Neuronal stem cell (in vitro differentiated cells): ENCODE measurements around the gene SMKR1.

Experiments
- DNase-seq: peaks from one replicate; pipeline ENCODE4 v3.0.0-alpha.2; 2013; ENCODE audit warnings: low spot score
- H2AFZ ChIP-seq: one replicate; pipeline ENCODE4 v1.6.1; 2013; ENCODE audit warnings: mild to moderate bottlenecking, low read length, inconsistent platforms
- H2AK5ac ChIP-seq: 2 replicates; pipeline ENCODE4 v1.6.1; 2013; ENCODE audit warnings: low read depth, mild to moderate bottlenecking, inconsistent platforms, low read length, moderate library complexity, mixed read lengths
- H2BK120ac ChIP-seq: 2 replicates; pipeline ENCODE4 v1.6.1; 2013; ENCODE audit warnings: low read depth, mild to moderate bottlenecking, inconsistent platforms, low read length, moderate library complexity, mixed read lengths
- H2BK12ac ChIP-seq: one replicate; pipeline ENCODE4 v1.6.1; 2013; ENCODE audit warnings: low read length, inconsistent platforms
- H2BK15ac ChIP-seq: 2 replicates; pipeline ENCODE4 v1.6.1; 2013; ENCODE audit warnings: mild to moderate bottlenecking, low read length, inconsistent platforms, mixed read lengths
- H2BK5ac ChIP-seq: one replicate; pipeline ENCODE4 v1.6.1; 2013; ENCODE audit warnings: inconsistent platforms, mild to moderate bottlenecking, low read length, moderate library complexity
- H3K14ac ChIP-seq: one replicate; pipeline ENCODE4 v1.6.1; 2013; ENCODE audit warnings: low read length, inconsistent platforms
- H3K18ac ChIP-seq: 2 replicates; pipeline ENCODE4 v1.6.1; 2013; ENCODE audit warnings: low read length, inconsistent platforms
- H3K23ac ChIP-seq: 2 replicates; pipeline ENCODE4 v1.6.1; 2013; ENCODE audit warnings: low read depth, mild to moderate bottlenecking, mixed read lengths, low read length, inconsistent platforms; ENCODE audit not compliant: poor library complexity
- H3K27ac ChIP-seq: replicated peaks from 3 replicates; pipeline ENCODE4 v1.5.1; 2013; ENCODE audit warnings: low read length, inconsistent platforms
- H3K27me3 ChIP-seq, 3 experiments: 2 replicates each; pipeline ENCODE4 v1.6.1; 2013; ENCODE audit warnings: low read length in 3 of 3, mild to moderate bottlenecking in 2 of 3, inconsistent platforms in 1 of 3, low read depth in 1 of 3, mixed read lengths in 1 of 3, moderate library complexity in 1 of 3; ENCODE audit not compliant: control insufficient read depth in 3 of 3, insufficient read depth in 3 of 3
- H3K36me3 ChIP-seq, 2 donors: replicated peaks in 1 of 2; 2 replicates each; pipeline ENCODE4 v1.6.1; 2013; ENCODE audit warnings: low read length in 2 of 2; ENCODE audit not compliant: control insufficient read depth in 2 of 2, insufficient read depth in 2 of 2
- H3K4ac ChIP-seq: 2 replicates; pipeline ENCODE4 v1.6.1; 2013; ENCODE audit warnings: inconsistent platforms, mild to moderate bottlenecking, low read length, moderate library complexity
- H3K4me1 ChIP-seq, 2 donors: 1 replicate in 1 of 2; 2 replicates in 1 of 2; pipeline ENCODE4 v1.6.1; 2013; ENCODE audit warnings: low read length in 2 of 2, low read depth in 1 of 2; ENCODE audit not compliant: control insufficient read depth in 2 of 2, insufficient read depth in 1 of 2
- H3K4me2 ChIP-seq: one replicate; pipeline ENCODE4 v1.6.1; 2013; ENCODE audit warnings: mild to moderate bottlenecking, low read length, inconsistent platforms; ENCODE audit not compliant: insufficient read depth, poor library complexity, severe bottlenecking
- H3K4me3 ChIP-seq, 2 donors: 2 replicates each; pipeline ENCODE4 v1.5.1; 2013; ENCODE audit warnings: low read length in 2 of 2, mild to moderate bottlenecking in 2 of 2, inconsistent platforms in 1 of 2, moderate library complexity in 1 of 2
- H3K79me1 ChIP-seq: one replicate; pipeline ENCODE4 v1.6.1; 2013; ENCODE audit warnings: low read depth, mild to moderate bottlenecking, inconsistent platforms, low read length, moderate library complexity
- H3K9ac ChIP-seq: one replicate; pipeline ENCODE4 v1.6.1; 2013; ENCODE audit warnings: mild to moderate bottlenecking, low read depth, low read length, inconsistent platforms; ENCODE audit not compliant: poor library complexity
- H3K9me3 ChIP-seq, 2 donors: replicated peaks in 1 of 2; 2 replicates each; pipeline versions ENCODE3 to v1.6.1; 2013; ENCODE audit warnings: low read length in 2 of 2, mild to moderate bottlenecking in 2 of 2, inconsistent platforms in 1 of 2, low read depth in 1 of 2, mixed read lengths in 1 of 2, moderate library complexity in 1 of 2; ENCODE audit not compliant: control insufficient read depth in 2 of 2, insufficient read depth in 1 of 2
- H4K8ac ChIP-seq: one replicate; pipeline ENCODE4 v1.6.1; 2013; ENCODE audit warnings: low read depth, mild to moderate bottlenecking, inconsistent platforms, low read length, moderate library complexity
- H4K91ac ChIP-seq: one replicate; pipeline ENCODE4 v1.6.1; 2013; ENCODE audit warnings: low read length, low read depth, mild to moderate bottlenecking, inconsistent platforms; ENCODE audit not compliant: poor library complexity
- whole genome bisulfite sequencing, 2 donors: extraction: QIAGEN DNeasy Blood & Tissue Kit; methylation state at CpG; one replicate each; pipeline ENCODE4 v1.1.7; 2013; ENCODE audit warnings: missing lambda C conversion rate in 2 of 2, mixed read lengths in 1 of 2; ENCODE audit not compliant: insufficient read length in 2 of 2, insufficient replicate concordance in 1 of 2; ENCODE audit errors: extremely low coverage in 2 of 2; 5-methylcytosine and 5-hydroxymethylcytosine counted together

Gene SMKR1

GRCh38 chr7:129489491-129489890 is 12.8 kb upstream of the SMKR1 start:
- H2BK12ac ChIP-seq = no peak overlapping the region
- peaks cover 0 to 6% of the 10 kb centered on the region in 2 donors for H3K9me3 ChIP-seq
- H3K4me1 ChIP-seq = peaks cover 0 to 4% of the 10 kb centered on the region in 2 donors
- no peak overlapping the region for H2BK5ac ChIP-seq
- no peak overlapping the region for H2AFZ ChIP-seq
- no peak overlapping the region for H3K27ac ChIP-seq
- H2BK15ac ChIP-seq = no peak overlapping the region
- no peak for DNase-seq
- H3K36me3 ChIP-seq = peaks cover 2 to 25% of the 10 kb centered on the region in 2 donors
- no peaks in the 10 kb centered on the region for H3K27me3 ChIP-seq
- H3K23ac ChIP-seq = no peak overlapping the region
- no peak overlapping the region for H3K14ac ChIP-seq
- no peak overlapping the region for H4K91ac ChIP-seq
- no peak overlapping the region for H4K8ac ChIP-seq
- H3K4me2 ChIP-seq = no peak overlapping the region
- no CpG with 5 or more reads among the region's 3 CpGs for WGBS, 2 donors
- no peak overlapping the region for H2AK5ac ChIP-seq
- H2BK120ac ChIP-seq = no peak overlapping the region
- no peak overlapping the region for H3K18ac ChIP-seq
- no peak overlapping the region for H3K4me3 ChIP-seq
- H3K9ac ChIP-seq = no peak overlapping the region
- no peak overlapping the region for H3K4ac ChIP-seq
- H3K79me1 ChIP-seq = no peaks in the 10 kb centered on the region

- no peak for DNase-seq
- Histone ChIP-seq H4K8ac (no peak overlapping the region), H3K79me1 (no peaks in the 10 kb centered on the region), H2BK120ac (no peak overlapping the region), H2BK12ac (no peak overlapping the region), H3K4me3 (no peak overlapping the region), H2AK5ac (no peak overlapping the region), H3K23ac (no peak overlapping the region), H3K36me3 (peaks cover 0 to 2% of the 10 kb centered on the region in 2 donors), H3K27me3 (no peaks in the 10 kb centered on the region), H3K4me2 (no peak overlapping the region), H3K18ac (no peak overlapping the region), H3K4ac (no peak overlapping the region), H2BK5ac (no peak overlapping the region), H4K91ac (no peak overlapping the region), H2AFZ (no peak overlapping the region), H3K4me1 (peaks cover 0 to 4% of the 10 kb centered on the region in 2 donors), H3K9ac (no peak overlapping the region), H3K9me3 (peaks cover 0 to 6% of the 10 kb centered on the region in 2 donors), H3K27ac (no peak overlapping the region), H3K14ac (no peak overlapping the region), H2BK15ac (no peak overlapping the region)
- no CpG with 5 or more reads among the region's 2 CpGs for WGBS, 2 donors
Observed at GRCh38 chr7:129492391-129492790, 9.9 kb upstream of the SMKR1 start.

GRCh38 chr7:129493555-129493954 is 8.8 kb upstream of the SMKR1 start:
- no peak overlapping the region for H2BK15ac ChIP-seq
- H3K14ac ChIP-seq = no peak overlapping the region
- DNase-seq = no peak
- H3K4ac ChIP-seq = no peak overlapping the region
- WGBS, 2 donors = no CpG with 5 or more reads among the region's 1 CpG
- H3K23ac ChIP-seq = no peak overlapping the region
- no peak overlapping the region for H2AFZ ChIP-seq
- no peak overlapping the region for H3K9ac ChIP-seq
- no peak overlapping the region for H2BK12ac ChIP-seq
- peaks cover 0 to 4% of the 10 kb centered on the region in 2 donors for H3K4me1 ChIP-seq
- H3K4me2 ChIP-seq = no peak overlapping the region
- H4K8ac ChIP-seq = no peak overlapping the region
- H3K9me3 ChIP-seq = peaks cover 0 to 6% of the 10 kb centered on the region in 2 donors
- H4K91ac ChIP-seq = no peak overlapping the region
- H3K18ac ChIP-seq = no peak overlapping the region
- no peaks in the 10 kb centered on the region for H3K27me3 ChIP-seq
- H2AK5ac ChIP-seq = no peak overlapping the region
- no peak overlapping the region for H2BK5ac ChIP-seq
- no peaks in the 10 kb centered on the region for H3K79me1 ChIP-seq
- H3K27ac ChIP-seq = no peak overlapping the region
- H3K4me3 ChIP-seq = no peak overlapping the region
- H3K36me3 ChIP-seq = no peaks in the 10 kb centered on the region
- no peak overlapping the region for H2BK120ac ChIP-seq

GRCh38 chr7:129494041-129494440 is 8.3 kb upstream of the SMKR1 start:
- Histone ChIP-seq H3K79me1 (no peaks in the 10 kb centered on the region), H2AK5ac (no peak overlapping the region), H3K27me3 (no peaks in the 10 kb centered on the region), H2AFZ (no peak overlapping the region), H3K4ac (no peak overlapping the region), H3K36me3 (no peaks in the 10 kb centered on the region), H3K4me2 (no peak overlapping the region), H3K18ac (no peak overlapping the region), H3K23ac (no peak overlapping the region), H2BK15ac (no peak overlapping the region), H3K27ac (no peak overlapping the region), H2BK120ac (no peak overlapping the region), H4K91ac (no peak overlapping the region), H3K9me3 (peaks cover 0 to 6% of the 10 kb centered on the region in 2 donors), H2BK5ac (no peak overlapping the region), H4K8ac (no peak overlapping the region), H3K4me1 (peaks cover 0 to 4% of the 10 kb centered on the region in 2 donors), H3K14ac (no peak overlapping the region), H3K9ac (no peak overlapping the region), H3K4me3 (no peak overlapping the region), H2BK12ac (no peak overlapping the region)
- DNase-seq = no peak
- no CpG with 5 or more reads among the region's 5 CpGs for WGBS, 2 donors
